Measurements from ENCODE around the gene KRTCAP2.

GRCh38 chr1:155179112-155180031 lies 6.3 kb upstream of the KRTCAP2 start:
- TF ChIP-seq CTCF (conservative IDR thresholded peaks at IDR 0.05) (no peak), ZFX (IDR thresholded peaks at IDR 0.05) (no peak)

Measured in C4-2B (cell line).